Liver (tissue), 9 donors: ENCODE data around the gene SOX11. TPM values are rescaled to one million over a fixed set of nuclear protein-coding genes. Genes with fewer than 3 reads are reported as not detected.
"Not testable (repeated sequence)": the region's sequence is repeated elsewhere in the genome, so short reads cannot be mapped to it uniquely, and the experiment has no call there.

ENCODE experiments used
- DNase-seq: peaks from one replicate; pipeline ENCODE4 v3.0.0-alpha.2; 2017; ENCODE audit warnings: low spot score
- H3K27ac ChIP-seq, 2 donors: one replicate each; pipeline ENCODE4 v1.7.0; 2013; ENCODE audit warnings: inconsistent platforms in 2 of 2, low read length in 2 of 2, control low read depth in 1 of 2, low read depth in 1 of 2, mild to moderate bottlenecking in 1 of 2
- H3K27me3 ChIP-seq, 4 donors: one replicate each; pipeline versions ENCODE4 v1.6.1 to v1.7.0; 2013; ENCODE audit warnings: low read length in 3 of 4, inconsistent platforms in 1 of 4, mild to moderate bottlenecking in 1 of 4, moderate library complexity in 1 of 4; ENCODE audit not compliant: control insufficient read depth in 4 of 4, insufficient read depth in 4 of 4
- H3K36me3 ChIP-seq, 4 donors: one replicate each; pipeline versions ENCODE4 v1.6.1 to v1.7.0; 2013; ENCODE audit warnings: low read length in 3 of 4, mild to moderate bottlenecking in 3 of 4, low read depth in 1 of 4, moderate library complexity in 1 of 4; ENCODE audit not compliant: control insufficient read depth in 4 of 4, insufficient read depth in 3 of 4
- H3K4me1 ChIP-seq, 4 donors: one replicate each; pipeline versions ENCODE4 v1.6.1 to v1.7.0; 2013; ENCODE audit warnings: low read length in 3 of 4, mild to moderate bottlenecking in 3 of 4, moderate library complexity in 1 of 4; ENCODE audit not compliant: control insufficient read depth in 4 of 4, insufficient read depth in 4 of 4
- H3K4me3 ChIP-seq, 3 donors: one replicate each; pipeline versions ENCODE4 v1.6.1 to v1.7.0; 2013; ENCODE audit warnings: low read length in 3 of 3, control low read depth in 1 of 3, low read depth in 1 of 3, mild to moderate bottlenecking in 1 of 3
- H3K9ac ChIP-seq, 2 donors: one replicate each; pipeline ENCODE4 v1.7.0; 2013; ENCODE audit warnings: low read length in 2 of 2, mild to moderate bottlenecking in 2 of 2, moderate library complexity in 2 of 2, control low read depth in 1 of 2, low read depth in 1 of 2
- H3K9me3 ChIP-seq, 4 donors: one replicate each; pipeline versions ENCODE4 v1.6.1 to v1.7.0; 2013; ENCODE audit warnings: low read length in 3 of 4; ENCODE audit not compliant: control insufficient read depth in 4 of 4
- CTCF ChIP-seq: fragments of 150-350 bp; IDR thresholded peaks from 2 replicates; pipeline ENCODE4 v1.5.1; 2017; ENCODE audit warnings: improper control_type of control experiment, low read depth, low read length; ENCODE audit not compliant: missing input control
- GABPA ChIP-seq, 2 donors: IDR thresholded peaks in 1 of 2; conservative IDR thresholded peaks in 1 of 2; 2 replicates each; pipeline ENCODE4 v1.6.1; 2016; ENCODE audit warnings: antibody characterized with exemption in 2 of 2, mild to moderate bottlenecking in 1 of 2, moderate library complexity in 1 of 2
- RAD21 ChIP-seq, 2 donors: IDR thresholded peaks; 2 replicates each; pipeline ENCODE4 v1.6.1; 2016; ENCODE audit warnings: antibody characterized with exemption in 2 of 2, mild to moderate bottlenecking in 2 of 2
- REST ChIP-seq: IDR thresholded peaks from 2 replicates; pipeline ENCODE4 v1.6.1; 2016; ENCODE audit warnings: antibody characterized with exemption, mild to moderate bottlenecking
- RXRA ChIP-seq, 2 donors: IDR thresholded peaks; 2 replicates each; pipeline ENCODE4 v1.6.1; 2017 to 2018; ENCODE audit warnings: antibody characterized with exemption in 2 of 2, mild to moderate bottlenecking in 1 of 2
- YY1 ChIP-seq: IDR thresholded peaks from 2 replicates; pipeline ENCODE4 v1.6.1; 2016; ENCODE audit warnings: antibody characterized with exemption, mild to moderate bottlenecking
- WGBS: extraction: QIAGEN DNeasy Blood & Tissue Kit; methylation state at CpG from one replicate; pipeline ENCODE4 v1.1.7; 2013; 5-methylcytosine and 5-hydroxymethylcytosine counted together
- polyA plus RNA-seq, 2 donors: library from polyadenylated mRNA; stranded (reverse) in 1 of 2; unstranded in 1 of 2; fragments of 200-250 nt in 1 of 2; fragments of >200 nt in 1 of 2; fragmentation: Nextera tagmentation in 1 of 2; extraction: Ambion mirVana in 1 of 2; gene quantifications; one replicate each; pipeline versions ENCODE4 v1.2.1 to v1.2.3, GENCODE V29; 2013 to 2015
- total RNA-seq, 2 donors: library from RNA; depleted of rRNA; stranded (reverse); fragments of >200 nt; gene quantifications; one replicate each; pipeline ENCODE4 v1.2.3, GENCODE V29; 2014
- TF ChIP-seq, protein P1 (sequence below): IDR thresholded peaks from 2 replicates; pipeline ENCODE4 v1.6.1; 2016; ENCODE audit warnings: antibody characterized with exemption
- TF ChIP-seq, protein P2 (sequence below): IDR thresholded peaks from 2 replicates; pipeline ENCODE4 v1.6.1; 2016; ENCODE audit warnings: antibody characterized with exemption
- donor health status: healthy.
- donor health status: healthy.
- donor health status: healthy.
- donor health status: healthy.
- donor health status: healthy.

The SOX11 gene
- total and polyA plus RNA-seq, 4 donors = 0.09 TPM; not detected in 3

- TF ChIP-seq REST = no peak
Observed at GRCh38 chr2:5665066-5665465, 27.1 kb upstream of the SOX11 start (continued).

DNA sequence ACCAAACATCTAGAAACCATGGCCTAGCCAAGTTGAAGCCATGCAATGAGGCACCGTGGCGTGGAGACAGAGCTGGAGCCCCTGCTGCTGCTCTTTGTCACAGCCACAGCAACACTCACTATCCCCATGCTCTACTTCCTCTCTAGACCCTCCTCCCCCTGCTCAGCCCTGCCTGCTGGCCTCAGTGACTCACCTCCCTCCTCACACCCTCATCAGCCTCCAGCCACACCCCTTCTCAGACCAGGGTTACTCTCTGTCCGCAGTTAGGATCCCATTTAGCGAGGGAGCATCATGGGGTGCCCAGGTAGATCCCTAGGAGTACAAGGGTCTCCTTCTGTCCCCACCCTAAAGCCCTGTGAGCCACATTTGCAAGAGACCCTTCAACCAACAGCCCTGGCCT is 25.4 kb upstream of the SOX11 start:
- Histone ChIP-seq H3K9me3 (no peaks in the 10 kb centered on the region), H3K9ac (no peak overlapping the region), H3K27me3 (peaks cover 0 to 2% (median under 1%) of the 10 kb centered on the region in 4 donors), H3K4me1 (no peaks in the 10 kb centered on the region), H3K4me3 (no peak overlapping the region), H3K36me3 (no peaks in the 10 kb centered on the region), H3K27ac (no peak overlapping the region)
- TF ChIP-seq CTCF (no peak), GABPA (IDR thresholded peaks at IDR 0.05 in 1 of 2, conservative IDR thresholded peaks at IDR 0.05 in 1 of 2) (no peak), YY1 (no peak), RAD21 (IDR thresholded peaks at IDR 0.05) (no peak), RXRA (IDR thresholded peaks at IDR 0.05) (no peak)
- TF ChIP-seq, protein P1, sequence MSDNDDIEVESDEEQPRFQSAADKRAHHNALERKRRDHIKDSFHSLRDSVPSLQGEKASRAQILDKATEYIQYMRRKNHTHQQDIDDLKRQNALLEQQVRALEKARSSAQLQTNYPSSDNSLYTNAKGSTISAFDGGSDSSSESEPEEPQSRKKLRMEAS = no peak
- TF ChIP-seq, protein P2, sequence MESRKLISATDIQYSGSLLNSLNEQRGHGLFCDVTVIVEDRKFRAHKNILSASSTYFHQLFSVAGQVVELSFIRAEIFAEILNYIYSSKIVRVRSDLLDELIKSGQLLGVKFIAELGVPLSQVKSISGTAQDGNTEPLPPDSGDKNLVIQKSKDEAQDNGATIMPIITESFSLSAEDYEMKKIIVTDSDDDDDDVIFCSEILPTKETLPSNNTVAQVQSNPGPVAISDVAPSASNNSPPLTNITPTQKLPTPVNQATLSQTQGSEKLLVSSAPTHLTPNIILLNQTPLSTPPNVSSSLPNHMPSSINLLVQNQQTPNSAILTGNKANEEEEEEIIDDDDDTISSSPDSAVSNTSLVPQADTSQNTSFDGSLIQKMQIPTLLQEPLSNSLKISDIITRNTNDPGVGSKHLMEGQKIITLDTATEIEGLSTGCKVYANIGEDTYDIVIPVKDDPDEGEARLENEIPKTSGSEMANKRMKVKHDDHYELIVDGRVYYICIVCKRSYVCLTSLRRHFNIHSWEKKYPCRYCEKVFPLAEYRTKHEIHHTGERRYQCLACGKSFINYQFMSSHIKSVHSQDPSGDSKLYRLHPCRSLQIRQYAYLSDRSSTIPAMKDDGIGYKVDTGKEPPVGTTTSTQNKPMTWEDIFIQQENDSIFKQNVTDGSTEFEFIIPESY = no peak
- no peak for DNase-seq
- 74% methylated on average over 4 of the region's 4 CpGs for WGBS

GRCh38 chr2:5667655-5668054 is 24.5 kb upstream of the SOX11 start:
- H3K27me3 ChIP-seq, H3K27ac ChIP-seq, H3K9me3 ChIP-seq, H3K4me1 ChIP-seq, DNase-seq, H3K4me3 ChIP-seq, H3K36me3 ChIP-seq, H3K9ac ChIP-seq: not testable (repeated sequence)
- WGBS = 92% methylated on average over 1 of the region's 1 CpG
